Measurements from ENCODE around the gene PLXNA2. TPM values are rescaled to one million over a fixed set of nuclear protein-coding genes. Genes with fewer than 3 reads are reported as not detected.

Gene PLXNA2
- total RNA-seq, 2 donors from 2014 or later, result 23.4 to 40.6 TPM

GRCh38 chr1:208174731-208175507 lies 69.3 kb downstream of the PLXNA2 start:
- intact Hi-C loops (cut with DNase I), result no loop called here
- no peak for DNase-seq (ENCODE audit: low spot score)

GRCh38 chr1:208174200-208174599 lies 70.0 kb downstream of the PLXNA2 start:
- intact Hi-C loops (cut with DNase I), result no loop called here
- DNase-seq (ENCODE audit: low spot score), result no peak

DNA sequence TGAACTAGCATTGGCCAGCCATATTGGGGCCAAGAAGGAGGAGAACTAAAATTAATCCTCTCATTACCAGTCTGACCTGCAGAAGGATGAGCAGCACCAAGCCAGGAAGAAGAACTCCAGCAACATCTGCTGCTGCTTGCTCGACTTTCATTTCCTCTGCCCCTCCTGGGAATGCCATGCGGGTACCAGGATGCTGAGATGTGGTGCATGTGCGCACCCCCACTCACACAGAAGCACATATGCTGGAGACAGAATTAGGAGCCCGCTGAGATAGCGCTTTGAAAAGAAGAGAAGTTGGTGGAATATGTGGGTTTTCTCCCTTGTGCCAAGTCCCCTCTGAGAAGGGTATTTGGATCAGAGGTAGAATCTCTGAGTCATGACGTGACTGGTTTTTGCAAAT lies 70.4 kb downstream of the PLXNA2 start:
- DNase-seq (ENCODE audit: low spot score), result no peak
- intact Hi-C loops (cut with DNase I), result no loop called here

DNA sequence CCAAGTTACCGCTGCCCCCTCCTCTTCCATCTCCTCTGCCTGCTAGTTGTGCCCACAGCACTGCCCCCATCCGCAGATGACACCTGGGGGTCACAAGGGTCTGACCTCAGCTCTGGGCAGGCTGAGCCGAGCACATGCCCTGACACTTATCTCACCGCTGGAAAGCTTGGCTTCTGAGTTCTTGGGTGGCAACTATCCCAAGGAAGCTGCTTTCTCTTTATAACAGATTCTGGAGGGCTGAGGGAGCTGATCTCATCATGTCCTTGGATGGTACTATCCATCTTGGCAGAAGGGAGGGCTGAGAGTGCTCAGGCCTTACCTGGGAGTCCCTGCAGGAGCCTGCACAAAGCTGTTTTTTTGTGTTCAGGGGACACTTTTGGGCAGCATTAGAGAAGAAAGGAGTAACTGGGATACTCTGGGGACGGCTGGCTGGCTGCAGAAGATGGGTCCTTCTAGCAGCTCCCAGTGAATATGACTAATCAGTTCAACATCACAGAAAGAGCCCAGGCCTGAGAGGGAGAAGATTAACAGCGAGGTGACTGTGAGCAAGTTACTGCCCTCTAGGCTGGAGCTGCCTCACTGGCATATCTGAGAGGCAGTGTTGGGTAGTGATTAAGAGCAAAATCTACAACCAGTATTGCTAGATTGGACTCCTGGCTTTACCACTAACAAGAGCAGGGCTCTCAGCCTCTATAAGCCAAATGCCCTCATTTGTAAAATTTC lies 71.6 kb downstream of the PLXNA2 start:
- intact Hi-C loops (cut with DNase I), result no loop called here
- DNase-seq (ENCODE audit: low spot score), result no peak

DNA sequence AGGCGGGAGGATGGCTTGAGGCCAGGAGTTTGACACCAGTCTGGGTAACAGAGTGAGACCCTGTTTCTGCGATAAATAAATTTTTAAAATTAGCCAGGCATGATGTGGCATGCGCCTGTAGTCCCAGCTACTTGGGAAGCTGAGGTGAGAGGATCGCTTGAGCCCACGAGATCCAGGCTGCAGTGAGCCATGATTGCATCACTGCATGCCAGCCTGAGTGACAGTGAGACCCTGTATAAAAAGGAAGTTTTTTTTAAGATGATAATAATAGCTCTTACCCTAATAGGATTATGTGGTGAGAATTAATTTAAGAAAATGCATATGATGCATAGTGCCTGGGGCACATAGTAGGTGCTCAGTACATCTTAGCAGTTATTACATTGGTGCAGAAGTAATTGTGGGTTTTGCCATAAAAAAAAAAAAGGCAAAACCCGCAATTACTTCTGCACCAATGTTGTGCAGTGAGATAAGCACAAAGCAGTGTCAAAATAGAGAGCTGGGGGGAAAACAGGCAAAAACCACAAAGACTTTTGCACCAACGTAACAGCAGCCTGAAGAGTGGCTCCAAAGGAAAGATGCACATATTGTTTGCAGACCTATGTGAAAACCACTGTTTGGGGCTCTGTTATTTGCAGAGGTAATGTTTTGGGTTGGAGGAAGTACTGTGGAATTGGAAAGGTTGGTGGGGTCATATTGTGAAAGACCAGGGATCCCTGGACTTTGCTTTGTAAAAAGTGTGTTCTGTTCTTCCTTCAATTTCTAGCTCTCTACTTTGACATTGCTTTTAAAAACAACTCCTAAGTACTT lies 72.4 kb downstream of the PLXNA2 start:
- no peak for DNase-seq (ENCODE audit: low spot score)
- intact Hi-C loops (cut with DNase I), result no loop called here

GRCh38 chr1:208170252-208170651 lies 73.9 kb downstream of the PLXNA2 start:
- DNase-seq (ENCODE audit: low spot score), result no peak
- intact Hi-C loops (cut with DNase I), result no loop called here

DNA sequence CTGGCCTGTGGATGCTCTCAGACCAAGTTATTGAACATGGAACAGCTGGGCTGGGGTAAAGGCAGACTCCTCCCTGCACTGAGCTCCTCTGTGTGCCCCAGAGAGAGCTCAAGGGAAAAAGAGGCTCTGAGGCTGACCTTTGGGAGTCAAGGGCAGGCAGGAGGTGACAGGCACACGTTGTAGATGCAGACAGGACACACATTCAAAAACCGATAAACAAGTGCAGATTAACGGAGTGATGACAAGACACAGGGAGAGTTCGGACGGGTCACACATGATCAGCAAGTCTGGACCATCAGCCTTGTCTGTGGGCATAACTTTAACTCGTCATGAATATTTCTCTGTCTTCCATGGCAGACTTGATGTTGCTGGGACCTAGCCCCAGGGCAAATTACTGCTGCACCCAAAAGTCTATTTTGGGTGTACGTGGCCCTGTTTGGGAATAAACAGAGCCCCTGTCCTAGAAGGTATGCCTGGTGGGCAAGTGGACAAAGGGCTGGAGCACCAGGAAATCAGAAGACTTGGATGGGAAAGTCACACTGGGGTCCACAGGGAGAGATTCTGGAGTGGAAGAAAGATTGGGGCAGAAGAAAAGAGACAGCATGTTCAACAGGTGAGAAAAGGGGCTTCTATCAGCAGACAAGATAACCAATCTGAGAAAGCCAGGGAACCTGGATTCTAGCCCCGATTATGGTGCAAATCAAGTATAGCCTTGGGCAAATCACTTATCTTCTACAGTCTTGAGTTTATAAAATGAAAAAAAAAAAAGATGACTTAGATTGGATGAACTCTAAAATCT lies 74.9 kb downstream of the PLXNA2 start:
- no peak for DNase-seq (ENCODE audit: low spot score)
- intact Hi-C loops (cut with DNase I), result loop anchor here in 1 of 2 donors (10.0 kb wide), 1 partner anchor 756 kb away; no protein-coding TSS in a partner anchor

- DNase-seq (ENCODE audit: low spot score), result no peak
- intact Hi-C loops (cut with DNase I), result loop anchor here in 1 of 2 donors (10.0 kb wide), 1 partner anchor 757 kb away; no protein-coding TSS in a partner anchor
Measured at GRCh38 chr1:208167261-208167869, 76.8 kb downstream of the PLXNA2 start.

DNA sequence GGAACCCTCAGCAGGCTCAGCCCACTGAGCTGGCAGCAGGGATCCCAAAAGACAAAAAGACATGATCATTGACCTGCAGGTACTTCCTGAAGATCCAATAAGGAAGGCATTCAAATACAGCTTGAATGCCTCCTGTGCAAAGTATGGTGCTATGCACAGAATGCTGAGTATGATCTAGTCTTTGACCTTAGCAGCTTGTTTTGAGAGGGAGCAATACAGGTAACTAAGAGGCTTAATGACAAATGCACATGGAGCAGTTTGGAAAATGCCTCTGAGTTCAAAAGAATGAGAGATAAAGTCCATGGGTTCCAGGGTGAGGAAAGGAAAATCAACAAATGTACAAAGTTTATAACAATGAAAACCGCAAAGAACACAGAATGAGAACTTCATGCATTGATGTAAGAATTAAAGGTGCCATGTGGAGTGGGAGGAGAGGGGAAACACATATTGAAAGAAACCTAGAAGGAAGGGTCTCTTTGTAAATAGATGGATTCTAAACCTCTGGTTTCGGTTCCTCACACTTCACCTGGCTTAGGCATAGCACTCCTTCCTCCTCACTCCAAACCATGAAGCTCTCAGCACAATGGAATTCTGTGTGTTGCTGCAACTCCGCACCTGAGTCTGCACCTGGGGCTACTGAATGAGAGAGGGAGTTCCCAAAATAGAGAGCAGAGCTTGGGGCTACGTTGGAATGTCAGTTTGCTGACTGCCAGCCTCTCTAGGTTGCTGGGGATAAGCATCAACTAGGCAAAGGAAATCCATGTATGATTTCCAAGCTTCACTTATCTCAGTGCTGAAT lies 77.6 kb downstream of the PLXNA2 start:
- intact Hi-C loops (cut with DNase I), result loop anchor here in 1 of 2 donors (10.0 kb wide), 1 partner anchor 758 kb away; no protein-coding TSS in a partner anchor
- no peak for DNase-seq (ENCODE audit: low spot score)

DNA sequence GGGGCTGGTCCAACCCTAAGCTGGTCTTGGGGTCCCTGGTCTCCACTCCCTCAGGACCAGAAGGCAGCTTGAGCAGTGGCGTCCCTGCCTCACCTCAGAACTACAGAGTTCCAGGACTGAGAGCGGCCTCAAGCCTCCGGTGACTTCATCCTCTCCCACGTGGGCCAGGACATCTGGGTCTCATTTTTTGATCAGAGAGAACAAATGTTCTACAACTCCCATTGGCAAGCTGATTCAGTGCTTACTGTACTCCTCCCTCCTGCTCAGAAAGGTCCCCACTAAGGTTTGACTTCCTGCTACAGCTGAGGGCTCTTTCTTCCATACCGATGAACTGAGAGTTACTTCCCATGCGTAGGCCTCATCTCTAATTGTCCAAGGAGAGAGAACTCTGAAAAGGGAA lies 78.5 kb downstream of the PLXNA2 start:
- intact Hi-C loops (cut with DNase I), result loop anchor here in 1 of 2 donors (10.0 kb wide), 1 partner anchor 759 kb away; no protein-coding TSS in a partner anchor
- no peak for DNase-seq (ENCODE audit: low spot score)

- DNase-seq (ENCODE audit: low spot score), result no peak
- intact Hi-C loops (cut with DNase I), result loop anchor here in 1 of 2 donors (10.0 kb wide), 1 partner anchor 760 kb away; no protein-coding TSS in a partner anchor
Measured at GRCh38 chr1:208164609-208165008, 79.6 kb downstream of the PLXNA2 start.

DNA sequence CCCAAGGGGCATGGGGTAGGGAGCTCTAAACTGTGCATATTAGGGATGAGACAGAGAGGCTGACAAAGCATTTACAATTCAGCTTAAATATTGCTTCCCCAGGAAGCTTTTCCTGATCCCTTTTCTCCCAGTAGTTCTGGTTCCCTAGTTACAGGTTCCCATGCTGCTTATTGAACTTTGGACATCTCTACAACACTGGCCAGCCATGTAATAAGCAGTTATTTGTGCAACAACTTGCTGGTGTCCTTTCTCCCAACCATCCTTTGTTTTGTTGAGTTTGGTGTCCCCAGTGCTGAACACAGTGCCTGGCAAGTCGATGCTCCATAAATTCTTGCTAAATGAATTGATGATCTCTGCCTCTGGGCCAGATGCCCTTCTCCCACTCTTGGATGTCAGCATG lies 80.6 kb downstream of the PLXNA2 start:
- intact Hi-C loops (cut with DNase I), result loop anchor here in 1 of 2 donors (10.0 kb wide), 1 partner anchor 761 kb away; no protein-coding TSS in a partner anchor
- DNase-seq (ENCODE audit: low spot score), result no peak

- intact Hi-C loops (cut with DNase I), result loop anchor here in 1 of 2 donors (10.0 kb wide), 1 partner anchor 762 kb away; no protein-coding TSS in a partner anchor
- no peak for DNase-seq (ENCODE audit: low spot score)
Measured at GRCh38 chr1:208162903-208163302, 81.3 kb downstream of the PLXNA2 start.

DNA sequence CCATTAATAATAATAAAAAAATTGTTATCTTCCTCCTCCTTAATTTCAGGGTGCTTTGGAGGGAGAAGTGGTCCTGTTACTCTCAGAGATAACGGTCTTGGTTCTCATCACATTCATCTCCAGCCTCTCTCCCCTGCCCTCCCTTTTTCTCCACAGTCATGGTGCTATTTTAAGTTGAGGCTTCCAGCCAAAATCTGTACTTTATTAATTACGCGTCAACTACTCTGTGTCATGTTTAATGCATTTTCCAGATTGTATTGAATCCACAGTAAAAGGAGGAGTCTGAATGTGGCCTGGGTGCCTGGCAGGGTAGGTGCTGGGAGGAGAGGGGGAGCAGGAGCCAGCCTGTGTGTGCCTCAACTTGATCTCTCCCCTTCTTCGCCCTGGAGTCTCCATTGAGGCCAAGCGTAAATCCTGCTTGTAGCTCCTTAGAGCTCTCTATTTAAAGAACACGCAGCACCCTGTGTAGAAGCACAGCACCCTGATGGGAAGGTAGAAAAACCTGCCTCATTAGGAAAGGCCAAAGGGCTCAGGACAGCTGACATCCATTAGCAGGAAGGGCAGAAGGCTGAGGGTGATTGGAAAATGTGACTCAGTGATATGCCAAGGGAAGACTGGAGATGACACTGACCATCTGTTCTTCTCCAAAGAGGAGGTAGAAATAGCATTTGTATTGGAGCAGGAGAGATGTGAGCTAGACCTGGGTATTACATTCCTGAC lies 82.4 kb downstream of the PLXNA2 start:
- DNase-seq (ENCODE audit: low spot score), result no peak
- intact Hi-C loops (cut with DNase I), result loop anchor here in 1 of 2 donors (10.0 kb wide), 1 partner anchor 763 kb away; no protein-coding TSS in a partner anchor

GRCh38 chr1:208161005-208161404 lies 83.2 kb downstream of the PLXNA2 start:
- intact Hi-C loops (cut with DNase I), result loop anchor here in 1 of 2 donors (10.0 kb wide), 1 partner anchor 764 kb away; no protein-coding TSS in a partner anchor
- DNase-seq (ENCODE audit: low spot score), result no peak

DNA sequence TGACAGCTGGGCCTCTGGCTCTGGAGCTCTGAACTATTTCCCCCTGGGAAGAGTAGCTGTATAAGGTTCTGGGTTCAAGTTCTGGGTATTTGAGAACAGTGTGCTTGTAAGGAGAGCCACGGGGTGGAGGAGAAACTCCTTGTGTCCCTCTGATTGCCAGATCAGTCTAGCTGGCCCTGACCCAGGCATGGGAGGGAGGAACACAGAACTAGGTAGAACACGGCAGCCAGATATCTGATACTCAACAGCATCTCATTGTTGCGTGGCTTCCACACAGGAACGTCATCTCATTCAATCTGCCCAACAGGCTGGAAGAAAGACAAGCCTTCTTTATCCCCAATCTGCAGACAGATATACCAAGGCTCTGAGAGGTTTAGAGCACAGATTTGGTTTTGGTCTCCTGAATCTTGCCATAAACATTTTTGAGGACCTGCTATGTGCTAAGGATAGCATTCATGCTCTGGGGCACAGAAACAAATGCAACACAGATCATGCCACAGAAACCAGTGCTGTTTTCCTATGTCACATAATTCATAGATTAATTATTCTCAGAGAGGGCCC lies 83.8 kb downstream of the PLXNA2 start:
- intact Hi-C loops (cut with DNase I), result loop anchor here in 1 of 2 donors (10.0 kb wide), 1 partner anchor 764 kb away; no protein-coding TSS in a partner anchor
- no peak for DNase-seq (ENCODE audit: low spot score)

All from posterior vena cava (tissue), 2 donors.